GM12872 (cell line): ENCODE measurements around the gene CPA5.

Experiments used
- TF ChIP-seq, protein P1 (sequence below): IDR thresholded peaks from 3 replicates; pipeline ENCODE4 v1.5.1; 2011; ENCODE audit warnings: low read depth, mild to moderate bottlenecking, low read length, moderate library complexity; ENCODE audit not compliant: insufficient read depth

The CPA5 gene

GRCh38 chr7:130337410-130337971 lies 7.1 kb upstream of the CPA5 start:
- TF ChIP-seq, protein P1, sequence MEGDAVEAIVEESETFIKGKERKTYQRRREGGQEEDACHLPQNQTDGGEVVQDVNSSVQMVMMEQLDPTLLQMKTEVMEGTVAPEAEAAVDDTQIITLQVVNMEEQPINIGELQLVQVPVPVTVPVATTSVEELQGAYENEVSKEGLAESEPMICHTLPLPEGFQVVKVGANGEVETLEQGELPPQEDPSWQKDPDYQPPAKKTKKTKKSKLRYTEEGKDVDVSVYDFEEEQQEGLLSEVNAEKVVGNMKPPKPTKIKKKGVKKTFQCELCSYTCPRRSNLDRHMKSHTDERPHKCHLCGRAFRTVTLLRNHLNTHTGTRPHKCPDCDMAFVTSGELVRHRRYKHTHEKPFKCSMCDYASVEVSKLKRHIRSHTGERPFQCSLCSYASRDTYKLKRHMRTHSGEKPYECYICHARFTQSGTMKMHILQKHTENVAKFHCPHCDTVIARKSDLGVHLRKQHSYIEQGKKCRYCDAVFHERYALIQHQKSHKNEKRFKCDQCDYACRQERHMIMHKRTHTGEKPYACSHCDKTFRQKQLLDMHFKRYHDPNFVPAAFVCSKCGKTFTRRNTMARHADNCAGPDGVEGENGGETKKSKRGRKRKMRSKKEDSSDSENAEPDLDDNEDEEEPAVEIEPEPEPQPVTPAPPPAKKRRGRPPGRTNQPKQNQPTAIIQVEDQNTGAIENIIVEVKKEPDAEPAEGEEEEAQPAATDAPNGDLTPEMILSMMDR: no peak

DNA sequence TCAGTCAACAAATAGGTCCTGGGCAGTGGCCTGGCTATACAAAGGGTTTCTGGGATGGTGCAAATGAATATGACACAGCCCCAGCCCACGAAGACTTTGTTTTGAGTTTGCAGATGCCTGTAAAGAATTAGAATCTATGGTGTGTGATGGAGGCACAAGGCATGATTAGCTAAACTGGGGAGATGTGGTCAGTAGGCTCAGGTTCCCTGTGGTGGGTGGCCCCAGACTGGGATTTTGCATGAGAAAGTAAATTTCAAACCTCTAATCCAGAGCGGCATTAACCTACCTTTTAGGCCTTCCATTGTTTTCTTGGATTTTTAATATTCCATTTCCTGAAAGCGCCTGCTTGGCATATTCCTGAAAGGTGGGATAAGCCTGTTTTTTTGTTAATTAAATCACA lies 6.4 kb upstream of the CPA5 start:
- TF ChIP-seq, protein P1: no peak

DNA sequence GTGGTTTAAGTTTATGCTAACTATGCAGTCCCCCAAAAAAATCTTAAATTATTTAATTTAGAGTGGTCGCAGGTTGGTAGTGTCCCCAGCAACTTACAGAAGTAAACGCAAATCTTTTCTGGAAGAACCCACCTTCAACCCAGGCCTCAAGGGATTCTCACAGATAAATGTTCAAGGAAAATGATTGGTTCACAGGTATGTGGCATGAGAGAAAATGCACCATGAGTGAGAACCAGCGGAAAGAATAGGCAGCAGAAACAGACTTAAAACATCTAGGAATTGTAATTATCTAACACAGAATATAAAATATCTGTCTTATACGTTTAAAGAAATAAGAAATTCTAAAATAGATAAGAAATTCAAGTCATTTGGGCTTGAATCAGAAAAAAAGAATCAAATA lies 2.7 kb upstream of the CPA5 start:
- TF ChIP-seq, protein P1: no peak

DNA sequence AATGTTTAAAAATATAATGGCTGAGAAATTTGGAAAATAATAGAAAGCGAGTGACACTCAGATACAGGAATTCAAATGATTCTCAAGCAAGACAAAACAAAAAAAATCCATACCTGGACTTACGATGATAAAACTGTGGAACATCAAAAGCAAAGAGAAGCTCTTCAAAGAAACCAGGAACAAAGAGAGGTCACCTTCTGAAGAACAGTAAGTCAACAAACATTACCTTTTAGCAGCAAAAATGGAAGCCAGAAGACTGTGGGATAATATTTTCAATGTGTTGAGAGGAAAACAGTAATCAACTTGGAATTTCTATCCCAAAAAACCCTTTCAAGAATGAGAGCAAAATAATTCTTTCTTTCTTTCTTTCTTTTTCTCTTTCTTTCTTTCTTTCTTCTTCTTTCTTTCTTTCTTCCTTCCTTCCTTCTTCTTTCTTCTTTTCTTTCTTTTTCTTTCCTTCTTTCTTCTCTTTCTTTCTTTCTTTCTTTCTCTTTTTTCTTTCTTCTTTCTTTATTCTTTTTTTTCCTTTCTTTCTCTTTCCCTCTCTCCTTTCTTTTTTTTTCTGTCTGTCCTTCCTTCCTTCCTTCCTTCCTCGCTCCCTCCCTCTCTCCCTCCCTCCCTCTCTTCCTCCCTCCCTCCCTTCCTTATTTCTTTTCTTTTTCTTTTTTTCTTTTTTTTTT lies 1.8 kb upstream of the CPA5 start:
- TF ChIP-seq, protein P1: no peak

DNA sequence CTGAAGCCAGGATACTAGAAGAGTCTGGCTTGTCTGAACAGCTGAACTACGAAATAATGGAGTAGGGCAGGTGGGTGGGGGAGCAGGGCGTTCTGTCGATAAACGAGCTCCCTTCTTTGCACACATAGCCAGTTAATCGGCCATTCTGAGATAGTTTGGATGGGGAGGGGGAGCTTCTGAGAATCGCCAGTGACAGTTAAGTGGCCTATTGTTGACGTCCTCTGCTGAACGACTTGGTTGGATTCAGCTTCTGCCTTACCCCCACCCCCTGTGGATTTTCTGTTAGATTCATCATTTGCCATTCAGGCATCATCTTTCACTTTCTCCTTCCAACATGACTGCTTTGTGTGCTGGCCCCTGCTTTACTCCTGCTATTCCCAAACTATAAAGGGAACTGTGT lies 520 bp downstream of the CPA5 start:
- TF ChIP-seq, protein P1: no peak

DNA sequence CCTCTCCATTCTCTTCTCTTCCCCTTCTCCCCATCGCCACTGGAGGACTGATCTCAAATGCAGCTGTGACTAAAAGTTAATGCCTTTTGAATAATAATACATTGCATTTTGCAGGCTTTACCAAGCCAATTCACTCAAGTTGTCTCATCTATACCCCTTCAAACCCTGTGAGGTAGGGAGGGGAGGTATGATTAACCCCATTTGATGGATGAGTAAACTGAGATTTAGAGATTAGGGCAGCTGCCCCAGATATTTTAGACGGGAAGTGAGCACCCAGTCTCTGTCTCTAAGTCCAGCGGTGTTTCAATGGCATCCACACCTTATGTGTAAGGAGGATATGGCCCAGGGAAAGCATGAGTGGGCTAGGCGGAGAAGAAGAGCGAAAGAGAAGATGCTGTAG lies 1.1 kb downstream of the CPA5 start:
- TF ChIP-seq, protein P1: no peak

GRCh38 chr7:130346177-130346905 lies 1.7 kb downstream of the CPA5 start:
- TF ChIP-seq, protein P1: no peak
